H9 (cell line): Measurements from ENCODE around the gene SLC22A6. TPM values are rescaled to one million over a fixed set of nuclear protein-coding genes. Genes with fewer than 3 reads are reported as not detected.

Source experiments
- DNase-seq: peaks from one replicate; pipeline ENCODE4 v3.0.0-alpha.2; 2017
- H2AFZ ChIP-seq: one replicate; pipeline ENCODE4 v1.6.1; 2013; ENCODE audit warnings: mild to moderate bottlenecking, low read length, control low read depth, moderate library complexity
- H2AK5ac ChIP-seq: 2 replicates; pipeline ENCODE4 v1.6.1; 2013; ENCODE audit warnings: low read length, control low read depth, mixed read lengths; ENCODE audit not compliant: insufficient read length
- H2BK120ac ChIP-seq: one replicate; pipeline ENCODE4 v1.6.1; 2013; ENCODE audit warnings: low read depth, mild to moderate bottlenecking, low read length, control low read depth, inconsistent platforms; ENCODE audit not compliant: poor library complexity, severe bottlenecking
- H2BK12ac ChIP-seq: 2 replicates; pipeline ENCODE4 v1.6.1; 2013; ENCODE audit warnings: low read length, control low read depth, mixed read lengths, low read depth; ENCODE audit not compliant: insufficient read length
- H2BK15ac ChIP-seq: 2 replicates; pipeline ENCODE4 v1.6.1; 2013; ENCODE audit warnings: low read depth, low read length, control low read depth
- H2BK20ac ChIP-seq: one replicate; pipeline ENCODE4 v1.6.1; 2013; ENCODE audit warnings: low read depth, mild to moderate bottlenecking, low read length, control low read depth, inconsistent platforms; ENCODE audit not compliant: poor library complexity, severe bottlenecking
- H2BK5ac ChIP-seq: 2 replicates; pipeline ENCODE4 v1.6.1; 2013; ENCODE audit warnings: low read length, control low read depth, mixed read lengths; ENCODE audit not compliant: insufficient read length
- H3K14ac ChIP-seq: 2 replicates; pipeline ENCODE4 v1.6.1; 2013; ENCODE audit warnings: low read length, control low read depth; ENCODE audit not compliant: insufficient read depth
- H3K18ac ChIP-seq: 2 replicates; pipeline ENCODE4 v1.6.1; 2013; ENCODE audit warnings: low read depth, mild to moderate bottlenecking, mixed read lengths, low read length, control low read depth; ENCODE audit not compliant: insufficient read length
- H3K23ac ChIP-seq: 2 replicates; pipeline ENCODE4 v1.6.1; 2013; ENCODE audit warnings: low read length, control low read depth, mixed read lengths, low read depth; ENCODE audit not compliant: insufficient read length
- H3K23me2 ChIP-seq: 2 replicates; pipeline ENCODE4 v1.6.1; 2013; ENCODE audit warnings: low read depth, mild to moderate bottlenecking, mixed read lengths, low read length, control low read depth; ENCODE audit not compliant: insufficient read length, poor library complexity, severe bottlenecking
- H3K27ac ChIP-seq: 2 replicates; pipeline ENCODE4 v1.5.1; 2013; ENCODE audit warnings: low read length, control low read depth, mixed read lengths, low read depth; ENCODE audit not compliant: insufficient read length
- H3K27me3 ChIP-seq: 2 replicates; pipeline ENCODE4 v1.6.1; 2013; ENCODE audit warnings: low read length, control low read depth, inconsistent platforms; ENCODE audit not compliant: insufficient read depth
- H3K4ac ChIP-seq: 2 replicates; pipeline ENCODE4 v1.6.1; 2013; ENCODE audit warnings: low read depth, mild to moderate bottlenecking, control low read depth, inconsistent platforms, low read length, moderate library complexity
- H3K4me1 ChIP-seq: 2 replicates; pipeline ENCODE4 v1.6.1; 2013; ENCODE audit warnings: low read length, control low read depth, inconsistent platforms; ENCODE audit not compliant: insufficient read depth
- H3K4me2 ChIP-seq: 2 replicates; pipeline ENCODE4 v1.6.1; 2013; ENCODE audit warnings: low read length, control low read depth, mixed read lengths; ENCODE audit not compliant: insufficient read length, insufficient read depth
- H3K56ac ChIP-seq: 2 replicates; pipeline ENCODE4 v1.6.1; 2013; ENCODE audit warnings: low read depth, mild to moderate bottlenecking, mixed read lengths, low read length, control low read depth; ENCODE audit not compliant: insufficient read length
- H3K79me1 ChIP-seq: 2 replicates; pipeline ENCODE4 v1.6.1; 2013; ENCODE audit warnings: low read depth, mild to moderate bottlenecking, moderate library complexity, low read length, control low read depth, inconsistent platforms; ENCODE audit not compliant: insufficient read depth, poor library complexity, severe bottlenecking
- H3K79me2 ChIP-seq: 2 replicates; pipeline ENCODE4 v1.6.1; 2013; ENCODE audit warnings: low read length, control low read depth, inconsistent platforms; ENCODE audit not compliant: insufficient read depth
- H3K9ac ChIP-seq: 2 replicates; pipeline ENCODE4 v1.6.1; 2013; ENCODE audit warnings: low read length, control low read depth, mixed read lengths; ENCODE audit not compliant: insufficient read length; ENCODE audit errors: extremely low read depth
- H3K9me3 ChIP-seq: one replicate; pipeline ENCODE4 v1.6.1; 2013; ENCODE audit warnings: low read depth, low read length, inconsistent platforms; ENCODE audit not compliant: control insufficient read depth
- H3T11ph ChIP-seq: one replicate; pipeline ENCODE4 v1.6.1; 2013; ENCODE audit warnings: mild to moderate bottlenecking, low read length, control low read depth, inconsistent platforms
- H4K20me1 ChIP-seq: one replicate; pipeline ENCODE4 v1.6.1; 2013; ENCODE audit not compliant: control insufficient read depth, insufficient read length, insufficient read depth
- H4K5ac ChIP-seq: 2 replicates; pipeline ENCODE4 v1.6.1; 2013; ENCODE audit warnings: low read depth, mild to moderate bottlenecking, mixed read lengths, low read length, control low read depth; ENCODE audit not compliant: insufficient read length
- H4K8ac ChIP-seq: replicated peaks from 2 replicates; pipeline ENCODE4 v1.6.1; 2013; ENCODE audit warnings: low read length, control low read depth, mixed read lengths, low read depth; ENCODE audit not compliant: insufficient read length
- H4K91ac ChIP-seq: 2 replicates; pipeline ENCODE4 v1.6.1; 2013; ENCODE audit warnings: low read depth, mild to moderate bottlenecking, moderate library complexity, mixed read lengths, low read length, control low read depth; ENCODE audit not compliant: insufficient read length
- H3K27ac Mint-ChIP-seq, 3 experiments: 2 replicates in 2 of 3; 3 replicates in 1 of 3; pipeline ENCODE4 v1.8.0; 2020 to 2021; ENCODE audit warnings: mixed read lengths in 3 of 3, mild to moderate bottlenecking in 1 of 3, moderate library complexity in 1 of 3
- H3K27me3 Mint-ChIP-seq: 2 replicates; pipeline ENCODE4 v1.8.0; 2021; ENCODE audit warnings: low read depth, mild to moderate bottlenecking, moderate library complexity, mixed read lengths
- H3K36me3 Mint-ChIP-seq, 3 experiments: 2 replicates in 2 of 3; 3 replicates in 1 of 3; pipeline ENCODE4 v1.8.0; 2020 to 2021; ENCODE audit warnings: low read depth in 3 of 3, mixed read lengths in 3 of 3; ENCODE audit not compliant: insufficient read depth in 1 of 3
- H3K4me1 Mint-ChIP-seq, 2 experiments: 2 replicates each; pipeline ENCODE4 v1.8.0; 2020; ENCODE audit warnings: mixed read lengths in 2 of 2
- H3K4me3 Mint-ChIP-seq, 2 experiments: 2 replicates in 1 of 2; 3 replicates in 1 of 2; pipeline ENCODE4 v1.8.0; 2020 to 2021; ENCODE audit warnings: mild to moderate bottlenecking in 2 of 2, mixed read lengths in 2 of 2, moderate library complexity in 1 of 2
- H3K9me3 Mint-ChIP-seq, 2 experiments: 2 replicates in 1 of 2; 3 replicates in 1 of 2; pipeline ENCODE4 v1.8.0; 2020; ENCODE audit warnings: mild to moderate bottlenecking in 2 of 2, mixed read lengths in 2 of 2, moderate library complexity in 1 of 2
- WGBS: extraction: QIAGEN DNeasy Blood & Tissue Kit; methylation state at CpG from one replicate; pipeline ENCODE4 v1.1.7; 2013; ENCODE audit warnings: missing lambda C conversion rate, low lambda C conversion rate, mixed read lengths; ENCODE audit not compliant: insufficient read length; ENCODE audit errors: extremely low coverage; 5-methylcytosine and 5-hydroxymethylcytosine counted together
- total RNA-seq: library from RNA; stranded (reverse); gene quantifications from 2 replicates; pipeline ENCODE4 v1.2.1, GENCODE V29; 2021
- TF ChIP-seq, protein P1 (sequence below): fragments of 200-600 bp; sonication (generic); conservative IDR thresholded peaks from 3 replicates; pipeline ENCODE4 v1.8.0; 2021; ENCODE audit warnings: antibody characterized with exemption, mild to moderate bottlenecking

SLC22A6 gene
- total RNA-seq, 1 experiment from 2014 or later, result not detected

DNA sequence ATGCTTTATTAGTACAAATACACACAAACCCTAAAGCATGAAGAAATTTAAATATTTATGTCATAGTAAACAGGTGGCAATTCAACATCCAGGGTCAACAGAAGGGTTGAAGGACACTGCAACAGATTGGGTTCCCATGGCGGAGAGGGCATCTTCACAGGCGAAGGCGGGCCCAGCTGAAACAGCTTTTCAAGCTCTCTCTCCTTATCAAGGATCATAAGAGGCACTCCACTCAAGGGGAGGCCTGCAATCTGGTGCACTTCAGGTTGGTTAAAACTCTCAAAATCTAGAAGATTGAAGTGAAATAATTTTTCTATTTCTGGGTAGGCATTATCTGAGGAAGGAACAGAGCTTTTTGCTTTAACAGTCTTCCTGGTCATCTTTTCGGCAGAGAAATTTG lies 47.7 kb upstream of the SLC22A6 start:
- Histone ChIP-seq H3K56ac (no peak overlapping the region), H4K91ac (no peak overlapping the region), H2BK12ac (no peak overlapping the region), H3K79me1 (no peaks in the 10 kb centered on the region), H2BK5ac (no peak overlapping the region), H3K14ac (no peak overlapping the region), H3K4me2 (no peak overlapping the region), H3K9ac (no peak overlapping the region), H3K18ac (no peak overlapping the region), H2BK120ac (no peak overlapping the region), H3K79me2 (no peaks in the 10 kb centered on the region), H3K27me3 (no peaks in the 10 kb centered on the region), H3K4me1 (no peaks in the 10 kb centered on the region), H3K23ac (no peak overlapping the region), H3K9me3 (no peaks in the 10 kb centered on the region), H2AK5ac (no peak overlapping the region), H2BK20ac (no peak overlapping the region), H4K20me1 (no peaks in the 10 kb centered on the region), H2AFZ (no peak overlapping the region), H4K5ac (no peak overlapping the region), H3T11ph (no peak overlapping the region), H3K4ac (no peak overlapping the region), H2BK15ac (no peak overlapping the region), H3K23me2 (no peaks in the 10 kb centered on the region), H4K8ac (no peak overlapping the region), H3K27ac (no peak overlapping the region)
- Mint-ChIP-seq H3K4me1 (peaks cover 14 to 20% of the 10 kb centered on the region in 2 experiments), H3K36me3 (no peaks in the 10 kb centered on the region; a peak in 1 of 7 replicates), H3K4me3 (no peak overlapping the region), H3K27me3 (peaks cover 10% of the 10 kb centered on the region; the same call in 1 of the 2 replicates), H3K27ac (no peak overlapping the region), H3K9me3 (peaks cover 5 to 9% of the 10 kb centered on the region in 2 experiments)
- DNase-seq, result no peak
- WGBS, result no CpG with 5 or more reads among the region's 4 CpGs
- TF ChIP-seq, protein P1, sequence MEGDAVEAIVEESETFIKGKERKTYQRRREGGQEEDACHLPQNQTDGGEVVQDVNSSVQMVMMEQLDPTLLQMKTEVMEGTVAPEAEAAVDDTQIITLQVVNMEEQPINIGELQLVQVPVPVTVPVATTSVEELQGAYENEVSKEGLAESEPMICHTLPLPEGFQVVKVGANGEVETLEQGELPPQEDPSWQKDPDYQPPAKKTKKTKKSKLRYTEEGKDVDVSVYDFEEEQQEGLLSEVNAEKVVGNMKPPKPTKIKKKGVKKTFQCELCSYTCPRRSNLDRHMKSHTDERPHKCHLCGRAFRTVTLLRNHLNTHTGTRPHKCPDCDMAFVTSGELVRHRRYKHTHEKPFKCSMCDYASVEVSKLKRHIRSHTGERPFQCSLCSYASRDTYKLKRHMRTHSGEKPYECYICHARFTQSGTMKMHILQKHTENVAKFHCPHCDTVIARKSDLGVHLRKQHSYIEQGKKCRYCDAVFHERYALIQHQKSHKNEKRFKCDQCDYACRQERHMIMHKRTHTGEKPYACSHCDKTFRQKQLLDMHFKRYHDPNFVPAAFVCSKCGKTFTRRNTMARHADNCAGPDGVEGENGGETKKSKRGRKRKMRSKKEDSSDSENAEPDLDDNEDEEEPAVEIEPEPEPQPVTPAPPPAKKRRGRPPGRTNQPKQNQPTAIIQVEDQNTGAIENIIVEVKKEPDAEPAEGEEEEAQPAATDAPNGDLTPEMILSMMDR, result no peak
